Prostate gland (tissue), 1 donor: ENCODE data around the gene ADM5.

ENCODE experiments used
- POLR2A ChIP-seq: fragments of 450-650 bp; IDR thresholded peaks from one replicate; pipeline ENCODE4 v1.6.1; 2016; ENCODE audit warnings: antibody characterized with exemption, mild to moderate bottlenecking
- POLR2AphosphoS5 ChIP-seq: sonication (generic); formaldehyde crosslinking; IDR thresholded peaks from one replicate; pipeline ENCODE4 v1.6.1; 2017; ENCODE audit warnings: antibody characterized with exemption

DNA sequence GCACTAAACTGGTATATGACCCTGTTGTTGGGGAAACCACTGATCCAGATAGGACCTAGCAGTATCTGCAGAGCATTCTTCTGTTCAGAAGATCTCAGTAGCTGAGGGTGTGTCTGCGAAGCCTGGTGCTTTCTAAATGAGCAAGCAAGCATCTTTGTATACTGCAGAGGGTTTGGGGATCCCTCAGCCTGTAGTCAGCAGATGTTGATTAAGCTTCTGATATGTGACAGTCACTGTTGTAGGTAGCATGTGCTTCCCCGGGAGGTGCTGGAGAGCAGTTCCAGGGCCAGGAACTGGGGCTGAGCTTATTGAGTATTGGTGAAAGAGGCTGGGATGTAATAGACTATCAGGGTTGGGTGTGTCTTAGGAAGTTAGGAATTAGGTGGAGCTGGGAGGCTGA lies 45.9 kb upstream of the ADM5 start:
- TF ChIP-seq POLR2AphosphoS5: no peak
- TF ChIP-seq POLR2A: no peak
